ENCODE data around the gene CTNNBIP1. TPM values are rescaled to one million over a fixed set of nuclear protein-coding genes. Genes with fewer than 3 reads are reported as not detected.

CTNNBIP1 gene
- total RNA-seq, 1 experiment from 2014 or later = 44.4 TPM

DNA sequence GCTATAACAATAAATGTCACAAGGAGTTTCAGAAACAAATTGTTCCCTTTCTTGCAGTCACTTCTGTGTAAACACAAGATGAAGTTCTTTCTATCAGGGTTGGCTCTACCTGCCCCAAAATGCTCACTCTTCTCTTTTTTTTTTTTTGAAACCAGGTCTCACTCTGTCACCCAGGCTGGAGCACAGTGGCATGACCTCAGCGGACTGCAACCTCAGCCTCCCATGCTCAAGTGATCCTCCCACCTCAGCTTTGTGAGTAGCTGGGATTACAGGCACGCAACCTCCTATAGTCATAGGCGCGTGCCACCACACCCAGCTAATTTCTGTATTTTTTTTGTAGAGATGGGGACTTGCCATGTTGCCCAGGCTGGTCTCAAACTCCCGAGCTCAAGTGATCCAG, 10.5 kb upstream of the CTNNBIP1 start:
- Histone ChIP-seq H3K9me3 (ENCODE audit: control insufficient read depth, low read depth, low read length) (no peaks in the 10 kb centered on the region), H3K23me2 (ENCODE audit: insufficient read length, low read depth, low read length, poor library complexity, severe bottlenecking) (no peaks in the 10 kb centered on the region), H2AK5ac (ENCODE audit: insufficient read length, low read length) (no peak overlapping the region), H3K4me2 (ENCODE audit: insufficient read depth, insufficient read length, low read length) (no peak overlapping the region), H4K8ac (replicated peaks; ENCODE audit: insufficient read length, low read depth, low read length) (no peak overlapping the region), H3K4me1 (ENCODE audit: insufficient read depth, low read length) (peaks cover 3% of the 10 kb centered on the region; the same call in 1 of the 2 replicates), H3K4ac (ENCODE audit: low read depth, low read length) (no peak overlapping the region), H3K56ac (ENCODE audit: insufficient read length, low read depth, low read length) (no peak overlapping the region), H2AFZ (ENCODE audit: low read length) (no peak overlapping the region), H3K23ac (ENCODE audit: insufficient read length, low read depth, low read length) (no peak overlapping the region), H2BK20ac (ENCODE audit: low read depth, low read length, poor library complexity, severe bottlenecking) (no peak overlapping the region), H4K5ac (ENCODE audit: insufficient read length, low read depth, low read length) (no peak overlapping the region), H2BK5ac (ENCODE audit: insufficient read length, low read length) (no peak overlapping the region), H3K27me3 (ENCODE audit: insufficient read depth, low read length) (no peaks in the 10 kb centered on the region), H4K91ac (ENCODE audit: insufficient read length, low read depth, low read length) (no peak overlapping the region), H3K18ac (ENCODE audit: insufficient read length, low read depth, low read length) (no peak overlapping the region), H2BK120ac (ENCODE audit: low read depth, low read length, poor library complexity, severe bottlenecking) (no peak overlapping the region), H3K79me1 (ENCODE audit: insufficient read depth, low read depth, low read length, poor library complexity, severe bottlenecking) (no peaks in the 10 kb centered on the region), H4K20me1 (ENCODE audit: control insufficient read depth, insufficient read depth, insufficient read length) (no peaks in the 10 kb centered on the region), H2BK15ac (ENCODE audit: low read depth, low read length) (no peak overlapping the region), H3K79me2 (ENCODE audit: insufficient read depth, low read length) (no peaks in the 10 kb centered on the region), H3K27ac (ENCODE audit: insufficient read length, low read depth, low read length) (no peak overlapping the region), H2BK12ac (ENCODE audit: insufficient read length, low read depth, low read length) (no peak overlapping the region), H3K9ac (ENCODE audit: extremely low read depth, insufficient read length, low read length) (no peak overlapping the region), H3T11ph (ENCODE audit: low read length) (no peak overlapping the region), H3K14ac (ENCODE audit: insufficient read depth, low read length) (no peak overlapping the region)
- Mint-ChIP-seq H3K4me3 (no peak overlapping the region; a peak in 1 of 5 replicates), H3K27ac (peak overlapping the region in 2 of 3 experiments; percentile 25 to 68; a peak in 2 of 7 replicates), H3K4me1 (peaks cover 15 to 27% of the 10 kb centered on the region in 2 experiments), H3K36me3 (ENCODE audit: insufficient read depth in 1 of 3, low read depth in 3 of 3) (no peaks in the 10 kb centered on the region), H3K27me3 (ENCODE audit: low read depth) (no peaks in the 10 kb centered on the region), H3K9me3 (no peaks in the 10 kb centered on the region)
- TF ChIP-seq, protein P1, sequence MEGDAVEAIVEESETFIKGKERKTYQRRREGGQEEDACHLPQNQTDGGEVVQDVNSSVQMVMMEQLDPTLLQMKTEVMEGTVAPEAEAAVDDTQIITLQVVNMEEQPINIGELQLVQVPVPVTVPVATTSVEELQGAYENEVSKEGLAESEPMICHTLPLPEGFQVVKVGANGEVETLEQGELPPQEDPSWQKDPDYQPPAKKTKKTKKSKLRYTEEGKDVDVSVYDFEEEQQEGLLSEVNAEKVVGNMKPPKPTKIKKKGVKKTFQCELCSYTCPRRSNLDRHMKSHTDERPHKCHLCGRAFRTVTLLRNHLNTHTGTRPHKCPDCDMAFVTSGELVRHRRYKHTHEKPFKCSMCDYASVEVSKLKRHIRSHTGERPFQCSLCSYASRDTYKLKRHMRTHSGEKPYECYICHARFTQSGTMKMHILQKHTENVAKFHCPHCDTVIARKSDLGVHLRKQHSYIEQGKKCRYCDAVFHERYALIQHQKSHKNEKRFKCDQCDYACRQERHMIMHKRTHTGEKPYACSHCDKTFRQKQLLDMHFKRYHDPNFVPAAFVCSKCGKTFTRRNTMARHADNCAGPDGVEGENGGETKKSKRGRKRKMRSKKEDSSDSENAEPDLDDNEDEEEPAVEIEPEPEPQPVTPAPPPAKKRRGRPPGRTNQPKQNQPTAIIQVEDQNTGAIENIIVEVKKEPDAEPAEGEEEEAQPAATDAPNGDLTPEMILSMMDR (conservative IDR thresholded peaks at IDR 0.05) = no peak
- no CpG with 5 or more reads among the region's 5 CpGs for WGBS (ENCODE audit: extremely low coverage, insufficient read length, low lambda C conversion rate)
- DNase-seq = no peak
